Stimulated activated CD8-positive, alpha-beta memory T cell treated with anti-CD3 and anti-CD28 coated beads, Interleukin-2, amount 100 ng/mL, for 1 hour (primary cell): ENCODE measurements around the gene DNAH8.

Experiments
- DNase-seq, 2 donors: peaks; one replicate each; pipeline ENCODE4 v3.0.0-alpha.2; 2020; ENCODE audit warnings: low read depth in 2 of 2

The DNAH8 gene

DNA sequence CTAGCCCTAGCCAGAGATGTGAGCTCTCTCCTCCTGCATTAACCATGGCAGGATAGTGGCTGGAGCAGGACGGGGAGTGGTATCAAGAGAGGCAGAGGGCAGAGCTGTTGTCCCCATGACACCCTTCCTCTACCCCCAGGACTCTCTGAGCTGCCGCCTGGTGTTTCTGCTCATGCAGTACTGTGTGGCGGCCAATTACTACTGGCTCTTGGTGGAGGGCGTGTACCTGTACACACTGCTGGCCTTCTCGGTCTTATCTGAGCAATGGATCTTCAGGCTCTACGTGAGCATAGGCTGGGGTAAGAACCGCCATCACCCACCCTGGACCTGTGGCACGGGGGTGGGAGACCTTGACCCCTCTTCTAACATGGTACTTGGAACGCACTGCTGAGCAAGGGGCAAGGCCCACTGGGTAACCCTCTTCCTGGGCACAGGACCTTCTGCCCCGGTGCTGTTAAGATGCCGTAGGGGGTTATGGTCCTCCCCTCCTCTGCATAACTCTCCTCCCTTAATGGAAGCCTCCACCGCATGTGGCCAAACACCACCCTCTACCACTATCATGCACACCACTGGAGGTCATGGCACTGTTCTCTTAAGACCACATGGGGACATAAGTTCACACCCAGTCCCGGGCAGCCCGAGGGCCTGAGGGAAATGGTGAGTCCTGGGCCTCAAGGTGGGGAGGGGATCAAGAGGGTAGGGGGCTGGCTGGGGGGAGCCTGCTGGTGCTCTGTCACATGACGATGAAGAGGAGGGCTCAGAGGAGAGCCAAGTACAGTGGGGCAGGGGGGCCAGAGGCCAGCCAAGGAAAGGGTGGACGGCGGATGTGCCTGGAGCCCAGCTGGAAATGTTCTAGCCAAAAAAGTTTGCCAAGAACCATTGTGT is 358.6 kb downstream of the DNAH8 start:
- DNase-seq, result no peak

DNA sequence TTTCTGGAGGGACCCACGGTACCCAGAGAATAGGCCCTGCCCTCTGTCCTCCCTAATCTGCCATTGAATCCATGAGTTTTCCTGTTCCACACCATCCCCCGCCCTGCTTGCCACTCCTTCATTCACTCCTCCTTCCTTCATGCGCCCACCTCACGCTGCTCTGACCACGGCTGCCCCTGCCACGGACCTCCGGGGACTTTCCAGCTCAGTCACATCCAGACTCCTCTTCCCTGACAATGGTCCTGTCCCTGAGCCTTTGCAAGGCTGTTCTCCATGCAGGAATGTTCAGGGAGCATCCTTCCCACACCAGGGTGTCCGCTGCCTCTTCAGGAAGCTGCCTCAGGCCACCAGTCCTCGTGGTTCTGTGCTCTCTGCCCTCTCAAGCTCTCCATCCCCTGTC is 359.4 kb downstream of the DNAH8 start:
- no peak for DNase-seq

DNA sequence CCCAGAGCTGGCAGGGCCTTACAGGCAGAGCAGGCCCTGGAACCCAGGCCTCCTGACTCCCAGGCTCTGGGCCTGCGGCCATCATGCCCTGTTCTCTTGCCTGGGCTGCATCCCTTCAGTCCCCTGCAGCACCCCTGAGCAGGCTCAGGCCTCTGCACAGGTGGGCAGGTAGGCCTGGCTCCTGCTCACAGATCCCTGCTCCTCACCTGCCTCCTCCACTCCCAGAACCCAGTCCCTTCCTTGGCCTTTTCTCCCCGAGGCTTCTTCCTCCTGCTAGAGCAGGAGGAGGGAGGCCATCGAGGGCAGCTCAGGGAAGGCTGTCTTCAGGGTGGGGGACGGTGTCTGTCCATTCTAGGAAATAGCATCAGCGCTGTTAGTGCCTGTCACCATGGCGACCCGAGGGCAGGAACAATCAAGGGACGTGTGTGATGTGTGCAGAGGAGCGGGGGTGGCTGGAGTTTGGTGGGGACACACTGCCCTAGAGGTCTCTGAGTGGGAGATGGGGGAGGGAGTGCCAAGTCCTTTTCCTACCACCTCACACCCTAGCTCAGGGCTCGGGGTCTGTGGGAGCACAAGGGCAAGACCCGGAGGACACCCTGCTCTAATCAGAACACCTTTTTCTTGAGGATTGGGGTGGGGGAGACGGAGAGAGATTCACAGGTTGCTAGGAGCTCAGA is 360.0 kb downstream of the DNAH8 start:
- no peak for DNase-seq

DNA sequence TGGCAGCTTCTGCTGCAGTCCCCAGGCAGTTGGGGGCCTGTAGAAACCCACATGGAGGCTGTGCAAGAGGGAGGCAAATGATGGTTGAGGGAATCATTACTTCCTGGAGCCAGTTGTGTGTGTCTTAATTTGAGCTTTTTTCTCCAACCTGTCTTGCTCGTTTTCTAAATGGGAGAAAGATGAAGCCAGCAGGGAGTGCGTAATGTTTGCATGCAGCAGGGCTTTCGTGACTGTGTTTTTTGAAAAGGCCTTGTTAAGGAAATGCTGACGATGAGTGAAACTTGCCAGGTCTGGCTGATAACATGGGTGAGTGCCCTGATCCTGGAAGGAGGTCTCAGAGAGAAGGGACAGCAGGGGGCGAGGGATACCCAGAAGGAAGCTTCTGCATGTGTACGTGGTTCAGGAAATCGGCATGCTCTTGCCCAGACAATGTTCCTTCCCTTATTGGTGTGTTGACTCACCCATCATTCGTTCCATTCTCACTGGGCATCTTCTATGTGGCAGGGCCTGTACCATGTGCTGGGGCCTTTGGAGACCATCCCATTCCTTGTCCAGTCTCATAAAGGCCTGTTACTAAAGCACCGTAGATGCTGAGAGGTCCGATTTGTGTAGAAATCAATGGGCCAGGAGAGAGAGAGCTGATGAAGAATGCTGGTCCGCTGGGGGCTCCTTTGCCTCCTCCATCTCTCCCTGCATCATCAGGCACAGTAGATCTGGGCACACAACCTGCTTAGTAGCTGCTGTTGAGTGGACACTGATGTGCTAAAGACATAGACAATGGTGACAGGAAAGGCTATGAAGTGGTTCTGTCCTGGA is 360.9 kb downstream of the DNAH8 start:
- DNase-seq, result no peak

DNA sequence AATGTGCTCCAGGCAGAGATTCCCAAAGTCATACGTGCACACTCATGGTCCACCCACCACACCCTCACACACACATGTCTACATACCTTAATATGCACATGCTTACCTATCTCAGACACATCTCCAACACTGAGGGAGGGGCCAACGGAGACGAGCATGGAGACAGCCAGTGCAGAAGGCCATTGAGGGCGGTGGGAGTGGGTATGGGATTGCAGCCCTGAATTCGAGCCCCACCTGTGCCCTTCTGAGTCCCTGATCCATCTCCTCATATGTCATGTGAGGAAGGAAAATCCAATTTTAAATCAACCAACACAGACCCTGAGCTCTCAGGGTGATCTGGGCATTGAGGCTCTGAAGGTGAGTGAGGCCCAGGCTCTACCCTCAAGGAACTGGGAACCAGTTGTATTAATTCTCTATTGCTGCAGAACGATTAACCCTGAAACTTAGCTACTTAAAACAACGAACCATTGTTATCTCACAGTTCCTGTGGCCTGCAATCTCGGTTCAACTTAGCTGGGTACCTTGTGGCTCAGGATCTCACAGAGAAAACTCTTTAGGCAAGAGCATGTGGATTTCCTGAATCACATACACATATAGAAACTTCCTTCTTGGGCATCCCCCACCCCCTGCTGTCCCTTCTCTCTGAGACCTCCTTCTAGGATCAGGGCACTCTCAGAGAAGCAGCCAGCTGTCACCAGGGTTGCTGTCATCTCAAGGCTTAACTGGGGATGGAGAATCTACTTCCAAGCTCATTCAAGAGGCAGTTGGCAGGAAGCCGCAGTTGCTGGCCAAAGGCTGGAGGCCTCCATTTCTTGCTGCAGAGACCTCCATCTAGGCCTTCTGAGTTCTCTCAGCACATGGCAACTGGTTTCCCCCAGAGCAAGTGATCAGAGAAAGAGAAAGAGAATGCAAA is 361.8 kb downstream of the DNAH8 start:
- no peak for DNase-seq

DNA sequence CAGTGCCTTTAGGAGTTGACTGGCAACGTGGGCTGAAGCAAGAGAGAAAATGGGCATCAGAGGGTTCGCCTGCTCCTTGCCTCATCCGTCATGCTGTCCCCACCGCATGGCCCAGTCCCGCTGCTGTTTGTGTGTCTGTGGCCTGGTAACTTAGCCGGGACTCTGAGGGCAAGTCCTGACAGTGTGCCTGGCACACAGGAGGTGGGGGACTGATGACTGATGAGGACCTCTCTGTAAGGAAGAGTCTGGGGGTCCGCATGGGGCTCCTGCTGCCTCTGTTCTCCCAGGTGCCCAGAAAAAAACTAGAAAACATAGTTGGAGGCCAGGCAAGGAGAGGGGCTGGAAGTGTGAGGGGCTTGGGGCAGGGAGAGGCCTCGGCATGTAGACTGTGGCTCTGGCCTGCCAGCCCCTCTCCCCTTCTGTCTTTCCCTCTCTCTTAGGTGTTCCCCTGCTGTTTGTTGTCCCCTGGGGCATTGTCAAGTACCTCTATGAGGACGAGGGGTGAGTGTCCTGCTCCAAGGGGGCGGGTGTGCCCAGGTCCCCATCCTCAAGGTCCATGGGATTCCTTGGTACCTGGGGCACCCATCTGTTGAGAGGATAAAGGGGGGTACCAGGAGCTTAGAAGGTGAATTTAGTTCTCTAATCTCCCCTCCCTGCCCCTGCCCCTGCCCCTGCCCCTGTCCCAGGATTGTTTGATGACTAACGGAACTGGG is 362.9 kb downstream of the DNAH8 start:
- DNase-seq, result no peak

DNA sequence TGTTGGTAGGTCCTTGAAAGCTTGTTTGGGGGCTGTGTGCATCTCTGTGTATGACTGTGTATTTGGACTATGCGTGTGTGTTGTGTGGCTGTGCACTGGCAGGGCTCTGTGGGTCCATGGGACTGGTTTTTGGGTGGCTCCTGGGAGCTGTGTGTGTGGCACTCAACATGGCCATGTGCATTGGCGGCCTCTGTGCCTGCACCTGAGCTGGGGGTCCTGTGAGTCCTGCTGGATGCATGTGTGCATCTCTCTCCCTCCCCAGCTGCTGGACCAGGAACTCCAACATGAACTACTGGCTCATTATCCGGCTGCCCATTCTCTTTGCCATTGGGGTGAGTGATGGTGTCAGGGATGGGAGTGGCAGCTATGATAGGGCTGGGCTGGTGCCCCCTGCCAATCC is 363.6 kb downstream of the DNAH8 start:
- no peak for DNase-seq

DNA sequence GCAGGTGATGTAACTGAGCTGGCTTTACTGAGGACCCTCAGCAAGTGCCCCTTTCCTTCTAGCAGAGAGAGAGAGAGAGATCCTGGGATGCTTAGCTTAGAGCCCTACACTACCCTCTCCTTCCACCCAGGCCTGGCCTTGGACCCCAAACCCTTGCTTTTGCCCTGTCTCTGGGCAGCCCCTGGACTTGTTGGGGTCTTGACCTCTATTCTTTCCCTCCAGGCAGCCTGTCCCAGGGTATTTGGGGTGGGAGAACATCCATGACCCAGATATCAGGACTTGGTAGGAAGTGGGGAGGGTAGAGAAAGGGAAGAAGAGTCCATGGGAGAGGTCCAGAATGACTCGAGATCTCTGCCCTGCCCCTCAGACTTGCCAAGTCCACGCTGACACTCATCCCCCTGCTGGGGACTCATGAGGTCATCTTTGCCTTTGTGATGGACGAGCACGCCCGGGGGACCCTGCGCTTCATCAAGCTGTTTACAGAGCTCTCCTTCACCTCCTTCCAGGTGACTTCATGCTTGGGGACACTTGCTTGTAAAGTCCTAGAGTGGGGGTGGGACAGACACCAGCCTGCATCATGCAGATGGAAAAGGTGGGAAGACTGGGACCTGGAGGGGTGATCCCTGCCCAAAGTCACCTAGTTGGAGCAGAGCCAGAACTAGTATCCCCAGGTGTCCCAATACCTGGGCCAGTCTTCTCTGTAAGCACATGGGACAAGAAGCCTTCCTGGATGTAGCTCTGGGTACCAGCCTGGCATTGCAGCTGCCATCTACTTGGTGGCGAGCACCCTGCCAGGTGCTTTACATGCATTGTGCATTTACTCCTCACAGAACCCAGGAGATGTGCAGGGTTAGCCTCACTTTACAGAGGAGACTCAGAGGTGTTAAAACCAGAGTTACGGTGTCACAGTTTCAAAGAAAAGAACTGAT is 364.4 kb downstream of the DNAH8 start:
- DNase-seq, result no peak
